A673 (cell line): Measurements from ENCODE around the gene SLC6A14.

Experiments used
- CTCF ChIP-seq: fragments of 300-800, 200-600 bp; sonication (generic); conservative IDR thresholded peaks from 2 replicates; pipeline ENCODE4 v1.5.1; 2017; ENCODE audit warnings: low read depth, mild to moderate bottlenecking, antibody characterized with exemption, low read length, moderate library complexity, mixed read lengths
- EZH2 ChIP-seq: fragments of 200-600 bp; sonication (generic); IDR thresholded peaks from 2 replicates; pipeline ENCODE4 v1.6.1; 2017; ENCODE audit warnings: borderline replicate concordance, low read depth, mild to moderate bottlenecking, mixed read lengths, antibody characterized with exemption, low read length; ENCODE audit not compliant: poor library complexity, severe bottlenecking

GRCh38 chrX:116435597-116435996, 809 bp upstream of the SLC6A14 start:
- TF ChIP-seq CTCF (no peak), EZH2 (no peak)
